ENCODE results near the gene MOGAT1. TPM values are rescaled to one million over a fixed set of nuclear protein-coding genes. Genes with fewer than 3 reads are reported as not detected.

MOGAT1 gene
- total and polyA plus RNA-seq, 2 of the 13 experiments (the other 11 are each of a cell fraction or from before 2014, with no cell fraction given): 0.98 to 4.3 TPM

DNA sequence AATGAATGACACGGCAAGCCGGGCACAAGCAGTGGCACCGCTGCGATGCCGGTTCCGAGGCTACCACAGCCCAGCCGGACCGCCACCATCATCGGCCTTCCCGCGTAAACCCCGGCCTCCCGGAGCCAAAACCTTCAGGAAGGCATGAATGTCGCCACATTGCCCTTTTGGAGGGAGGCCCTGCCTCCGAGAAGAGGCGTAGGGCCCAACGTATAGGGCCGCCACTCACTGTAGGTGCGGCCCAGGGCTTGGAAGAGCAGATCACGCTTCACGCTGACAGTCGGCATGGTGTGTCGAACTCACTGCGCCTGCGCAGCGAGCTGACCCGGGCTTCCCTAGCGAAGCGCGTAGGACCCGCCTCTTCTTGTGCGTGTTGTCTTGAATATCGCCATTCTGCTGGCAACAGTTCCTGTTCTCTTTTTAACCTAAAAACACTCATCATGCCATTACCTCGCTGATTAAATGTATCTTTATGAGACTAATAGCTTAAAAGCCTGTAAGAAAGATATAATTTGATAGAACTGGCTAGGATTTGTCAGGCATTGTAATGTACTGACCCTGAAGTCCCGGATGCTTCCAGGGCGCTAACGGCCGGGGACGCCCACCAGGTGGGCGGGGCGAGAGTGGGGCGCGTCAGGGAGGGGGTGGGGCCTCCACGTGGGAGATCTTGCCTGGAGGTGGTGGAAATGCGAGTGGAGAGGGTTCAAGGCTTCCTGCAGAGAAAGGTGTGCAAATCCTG, 15.5 kb upstream of the MOGAT1 start, which contains the start of gene FARSB (continued):
- peak; percentile 79; the same call in 1 of the 2 replicates for TF ChIP-seq ZNF343 (CRISPR knock-in tag; IDR thresholded peaks at IDR 0.05)
- TF ChIP-seq NFYC (CRISPR knock-in tag; IDR thresholded peaks at IDR 0.05): no peak; the same call in none of the 2 replicates
- TF ChIP-seq IKZF4 (CRISPR knock-in tag; IDR thresholded peaks at IDR 0.05; ENCODE audit: borderline replicate concordance, low read depth, not compliant biosample characterization): peak; percentile 93
- TF ChIP-seq, protein P1, sequence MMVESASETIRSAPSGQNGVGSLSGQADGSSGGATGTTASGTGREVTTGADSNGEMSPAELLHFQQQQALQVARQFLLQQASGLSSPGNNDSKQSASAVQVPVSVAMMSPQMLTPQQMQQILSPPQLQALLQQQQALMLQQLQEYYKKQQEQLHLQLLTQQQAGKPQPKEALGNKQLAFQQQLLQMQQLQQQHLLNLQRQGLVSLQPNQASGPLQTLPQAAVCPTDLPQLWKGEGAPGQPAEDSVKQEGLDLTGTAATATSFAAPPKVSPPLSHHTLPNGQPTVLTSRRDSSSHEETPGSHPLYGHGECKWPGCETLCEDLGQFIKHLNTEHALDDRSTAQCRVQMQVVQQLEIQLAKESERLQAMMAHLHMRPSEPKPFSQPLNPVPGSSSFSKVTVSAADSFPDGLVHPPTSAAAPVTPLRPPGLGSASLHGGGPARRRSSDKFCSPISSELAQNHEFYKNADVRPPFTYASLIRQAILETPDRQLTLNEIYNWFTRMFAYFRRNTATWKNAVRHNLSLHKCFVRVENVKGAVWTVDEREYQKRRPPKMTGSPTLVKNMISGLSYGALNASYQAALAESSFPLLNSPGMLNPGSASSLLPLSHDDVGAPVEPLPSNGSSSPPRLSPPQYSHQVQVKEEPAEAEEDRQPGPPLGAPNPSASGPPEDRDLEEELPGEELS (CRISPR knock-in tag; IDR thresholded peaks at IDR 0.05): peak; percentile 47
- TF ChIP-seq, protein P2, sequence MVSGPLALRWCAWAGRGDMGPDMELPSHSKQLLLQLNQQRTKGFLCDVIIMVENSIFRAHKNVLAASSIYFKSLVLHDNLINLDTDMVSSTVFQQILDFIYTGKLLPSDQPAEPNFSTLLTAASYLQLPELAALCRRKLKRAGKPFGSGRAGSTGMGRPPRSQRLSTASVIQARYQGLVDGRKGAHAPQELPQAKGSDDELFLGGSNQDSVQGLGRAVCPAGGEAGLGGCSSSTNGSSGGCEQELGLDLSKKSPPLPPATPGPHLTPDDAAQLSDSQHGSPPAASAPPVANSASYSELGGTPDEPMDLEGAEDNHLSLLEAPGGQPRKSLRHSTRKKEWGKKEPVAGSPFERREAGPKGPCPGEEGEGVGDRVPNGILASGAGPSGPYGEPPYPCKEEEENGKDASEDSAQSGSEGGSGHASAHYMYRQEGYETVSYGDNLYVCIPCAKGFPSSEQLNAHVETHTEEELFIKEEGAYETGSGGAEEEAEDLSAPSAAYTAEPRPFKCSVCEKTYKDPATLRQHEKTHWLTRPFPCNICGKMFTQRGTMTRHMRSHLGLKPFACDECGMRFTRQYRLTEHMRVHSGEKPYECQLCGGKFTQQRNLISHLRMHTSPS (CRISPR knock-in tag; IDR thresholded peaks at IDR 0.05; ENCODE audit: low read depth): peak; percentile 78
- no peak for TF ChIP-seq ZNF589 (CRISPR knock-in tag; conservative IDR thresholded peaks at IDR 0.05)
- no peak for TF ChIP-seq ZMAT3 (CRISPR knock-in tag; conservative IDR thresholded peaks at IDR 0.05)
- TF ChIP-seq SNRNP70 (IDR thresholded peaks at IDR 0.05; ENCODE audit: low read depth, low read length): no peak
- peak; percentile 63; the same call in 1 of the 2 replicates for TF ChIP-seq ZNF616 (CRISPR knock-in tag; IDR thresholded peaks at IDR 0.05; ENCODE audit: low read depth)
- TF ChIP-seq, protein P3, sequence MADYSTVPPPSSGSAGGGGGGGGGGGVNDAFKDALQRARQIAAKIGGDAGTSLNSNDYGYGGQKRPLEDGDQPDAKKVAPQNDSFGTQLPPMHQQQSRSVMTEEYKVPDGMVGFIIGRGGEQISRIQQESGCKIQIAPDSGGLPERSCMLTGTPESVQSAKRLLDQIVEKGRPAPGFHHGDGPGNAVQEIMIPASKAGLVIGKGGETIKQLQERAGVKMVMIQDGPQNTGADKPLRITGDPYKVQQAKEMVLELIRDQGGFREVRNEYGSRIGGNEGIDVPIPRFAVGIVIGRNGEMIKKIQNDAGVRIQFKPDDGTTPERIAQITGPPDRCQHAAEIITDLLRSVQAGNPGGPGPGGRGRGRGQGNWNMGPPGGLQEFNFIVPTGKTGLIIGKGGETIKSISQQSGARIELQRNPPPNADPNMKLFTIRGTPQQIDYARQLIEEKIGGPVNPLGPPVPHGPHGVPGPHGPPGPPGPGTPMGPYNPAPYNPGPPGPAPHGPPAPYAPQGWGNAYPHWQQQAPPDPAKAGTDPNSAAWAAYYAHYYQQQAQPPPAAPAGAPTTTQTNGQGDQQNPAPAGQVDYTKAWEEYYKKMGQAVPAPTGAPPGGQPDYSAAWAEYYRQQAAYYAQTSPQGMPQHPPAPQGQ (CRISPR knock-in tag; IDR thresholded peaks at IDR 0.05; ENCODE audit: borderline replicate concordance): no peak
- TF ChIP-seq DNMT3B (CRISPR knock-in tag; conservative IDR thresholded peaks at IDR 0.05): no peak
- TF ChIP-seq ATAD3A (CRISPR knock-in tag; IDR thresholded peaks at IDR 0.05): peak; percentile 83; the same call in 1 of the 2 replicates
- TF ChIP-seq CBFB (CRISPR knock-in tag; IDR thresholded peaks at IDR 0.05): 0 out of 2 replicates have a peak, but pooled peaks have one; percentile 48
- TF ChIP-seq JUND (CRISPR knock-in tag; IDR thresholded peaks at IDR 0.05): no peak; the same call in 1 of the 2 replicates
- TF ChIP-seq, protein P4, sequence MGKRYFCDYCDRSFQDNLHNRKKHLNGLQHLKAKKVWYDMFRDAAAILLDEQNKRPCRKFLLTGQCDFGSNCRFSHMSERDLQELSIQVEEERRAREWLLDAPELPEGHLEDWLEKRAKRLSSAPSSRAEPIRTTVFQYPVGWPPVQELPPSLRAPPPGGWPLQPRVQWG (CRISPR knock-in tag; IDR thresholded peaks at IDR 0.05; ENCODE audit: borderline replicate concordance, low read depth): no peak
- TF ChIP-seq NFRKB (IDR thresholded peaks at IDR 0.05): no peak
- TF ChIP-seq PHF21A (CRISPR knock-in tag; IDR thresholded peaks at IDR 0.05): no peak
- 0 out of 2 replicates have a peak, but pooled peaks have one; percentile 93 for TF ChIP-seq ZNF839 (CRISPR knock-in tag; IDR thresholded peaks at IDR 0.05; ENCODE audit: borderline replicate concordance)
- TF ChIP-seq, protein P5, sequence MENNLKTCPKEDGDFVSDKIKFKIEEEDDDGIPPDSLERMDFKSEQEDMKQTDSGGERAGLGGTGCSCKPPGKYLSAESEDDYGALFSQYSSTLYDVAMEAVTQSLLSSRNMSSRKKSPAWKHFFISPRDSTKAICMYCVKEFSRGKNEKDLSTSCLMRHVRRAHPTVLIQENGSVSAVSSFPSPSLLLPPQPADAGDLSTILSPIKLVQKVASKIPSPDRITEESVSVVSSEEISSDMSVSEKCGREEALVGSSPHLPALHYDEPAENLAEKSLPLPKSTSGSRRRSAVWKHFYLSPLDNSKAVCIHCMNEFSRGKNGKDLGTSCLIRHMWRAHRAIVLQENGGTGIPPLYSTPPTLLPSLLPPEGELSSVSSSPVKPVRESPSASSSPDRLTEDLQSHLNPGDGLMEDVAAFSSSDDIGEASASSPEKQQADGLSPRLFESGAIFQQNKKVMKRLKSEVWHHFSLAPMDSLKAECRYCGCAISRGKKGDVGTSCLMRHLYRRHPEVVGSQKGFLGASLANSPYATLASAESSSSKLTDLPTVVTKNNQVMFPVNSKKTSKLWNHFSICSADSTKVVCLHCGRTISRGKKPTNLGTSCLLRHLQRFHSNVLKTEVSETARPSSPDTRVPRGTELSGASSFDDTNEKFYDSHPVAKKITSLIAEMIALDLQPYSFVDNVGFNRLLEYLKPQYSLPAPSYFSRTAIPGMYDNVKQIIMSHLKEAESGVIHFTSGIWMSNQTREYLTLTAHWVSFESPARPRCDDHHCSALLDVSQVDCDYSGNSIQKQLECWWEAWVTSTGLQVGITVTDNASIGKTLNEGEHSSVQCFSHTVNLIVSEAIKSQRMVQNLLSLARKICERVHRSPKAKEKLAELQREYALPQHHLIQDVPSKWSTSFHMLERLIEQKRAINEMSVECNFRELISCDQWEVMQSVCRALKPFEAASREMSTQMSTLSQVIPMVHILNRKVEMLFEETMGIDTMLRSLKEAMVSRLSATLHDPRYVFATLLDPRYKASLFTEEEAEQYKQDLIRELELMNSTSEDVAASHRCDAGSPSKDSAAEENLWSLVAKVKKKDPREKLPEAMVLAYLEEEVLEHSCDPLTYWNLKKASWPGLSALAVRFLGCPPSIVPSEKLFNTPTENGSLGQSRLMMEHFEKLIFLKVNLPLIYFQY (CRISPR knock-in tag; IDR thresholded peaks at IDR 0.05; ENCODE audit: borderline replicate concordance): peak; percentile 45; the same call in 1 of the 2 replicates

Measured in HepG2 (cell line).